ENCODE results near the gene GRK1.

The GRK1 gene

DNA sequence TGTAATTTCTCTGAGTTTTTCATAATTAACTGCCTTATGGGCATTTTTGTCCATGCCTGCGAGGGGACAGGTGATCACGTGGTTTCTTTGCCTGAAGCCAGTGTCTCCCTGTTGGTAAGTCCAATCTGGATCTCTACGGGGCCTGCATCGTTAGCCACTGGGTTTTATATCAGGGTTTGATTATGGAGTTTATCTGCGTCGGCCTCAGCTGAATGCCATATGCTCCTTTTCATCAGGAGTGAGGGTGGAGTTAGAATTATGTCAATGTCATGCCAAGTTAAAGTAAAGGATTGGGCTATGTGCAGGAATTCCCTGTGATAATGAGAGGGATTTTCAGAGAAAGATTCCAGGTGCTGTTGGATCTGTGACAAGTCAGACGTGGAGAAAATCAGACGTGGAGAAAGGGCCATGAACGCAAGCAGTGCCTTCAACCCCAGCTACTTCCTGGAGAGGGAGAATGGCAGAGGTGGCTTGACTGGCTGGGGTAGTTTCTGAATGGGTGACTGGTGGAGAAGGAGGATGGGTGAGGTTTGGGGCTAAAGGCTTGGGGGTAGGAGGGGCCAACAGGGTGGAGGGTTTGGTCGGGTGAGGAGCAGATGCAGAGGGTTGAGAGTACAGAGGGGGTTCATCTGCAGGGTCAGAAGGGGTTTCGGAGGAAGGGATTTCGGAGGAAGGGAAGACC lies 116.3 kb downstream of the GRK1 start:
- no peak for DNase-seq

DNA sequence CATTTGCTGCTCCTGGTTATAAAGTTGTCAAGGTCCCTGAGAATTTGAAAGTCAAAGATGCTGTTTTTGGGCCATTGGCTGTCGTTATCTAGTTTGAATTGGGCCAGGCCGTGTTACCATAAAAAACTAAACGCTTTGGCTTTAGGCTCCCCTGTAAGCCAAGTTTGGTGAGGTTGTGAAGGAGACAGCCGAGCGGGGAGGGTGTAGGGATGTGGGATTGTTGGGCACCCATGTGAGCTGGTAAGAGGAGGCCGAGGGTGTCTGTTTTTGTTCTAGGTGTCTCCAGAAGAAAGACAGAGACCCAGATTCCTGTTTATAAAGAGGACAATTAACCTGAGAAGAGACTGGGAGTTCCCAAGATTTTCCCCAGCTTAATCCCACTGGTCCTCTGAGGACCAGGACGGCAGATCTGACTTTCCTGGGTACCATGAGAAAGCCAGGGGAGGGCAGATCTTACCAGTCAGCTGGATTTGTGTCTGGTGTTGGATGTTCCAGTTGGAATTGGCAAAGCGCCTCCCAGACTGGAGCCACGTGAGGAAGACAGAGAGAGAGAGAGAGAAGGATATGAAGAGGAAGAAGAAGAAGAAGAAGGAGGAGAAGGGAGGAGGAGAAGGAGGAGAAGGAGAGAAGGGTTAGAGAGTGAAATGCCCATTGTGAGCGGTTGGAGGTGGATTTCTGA lies 117.1 kb downstream of the GRK1 start:
- DNase-seq = no peak

DNA sequence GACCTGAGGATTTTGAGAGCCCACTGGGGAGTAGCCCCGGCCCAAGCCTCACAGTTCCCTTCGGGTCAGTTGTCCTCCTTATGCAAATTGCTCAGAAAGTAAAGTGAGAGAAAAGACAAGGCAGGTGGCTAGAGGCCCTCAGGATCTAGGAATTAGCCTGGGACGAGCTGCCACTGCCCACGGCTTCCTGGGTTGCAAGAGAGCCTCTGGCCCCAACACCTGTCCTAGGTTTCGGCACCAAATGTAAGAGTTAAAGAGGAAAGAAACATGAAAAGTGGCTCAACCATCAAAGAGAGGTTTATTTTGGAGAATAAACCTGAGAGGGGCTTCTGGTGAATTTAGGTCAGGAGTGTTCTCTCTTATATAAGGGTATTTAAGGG lies 117.6 kb downstream of the GRK1 start:
- DNase-seq = no peak

DNA sequence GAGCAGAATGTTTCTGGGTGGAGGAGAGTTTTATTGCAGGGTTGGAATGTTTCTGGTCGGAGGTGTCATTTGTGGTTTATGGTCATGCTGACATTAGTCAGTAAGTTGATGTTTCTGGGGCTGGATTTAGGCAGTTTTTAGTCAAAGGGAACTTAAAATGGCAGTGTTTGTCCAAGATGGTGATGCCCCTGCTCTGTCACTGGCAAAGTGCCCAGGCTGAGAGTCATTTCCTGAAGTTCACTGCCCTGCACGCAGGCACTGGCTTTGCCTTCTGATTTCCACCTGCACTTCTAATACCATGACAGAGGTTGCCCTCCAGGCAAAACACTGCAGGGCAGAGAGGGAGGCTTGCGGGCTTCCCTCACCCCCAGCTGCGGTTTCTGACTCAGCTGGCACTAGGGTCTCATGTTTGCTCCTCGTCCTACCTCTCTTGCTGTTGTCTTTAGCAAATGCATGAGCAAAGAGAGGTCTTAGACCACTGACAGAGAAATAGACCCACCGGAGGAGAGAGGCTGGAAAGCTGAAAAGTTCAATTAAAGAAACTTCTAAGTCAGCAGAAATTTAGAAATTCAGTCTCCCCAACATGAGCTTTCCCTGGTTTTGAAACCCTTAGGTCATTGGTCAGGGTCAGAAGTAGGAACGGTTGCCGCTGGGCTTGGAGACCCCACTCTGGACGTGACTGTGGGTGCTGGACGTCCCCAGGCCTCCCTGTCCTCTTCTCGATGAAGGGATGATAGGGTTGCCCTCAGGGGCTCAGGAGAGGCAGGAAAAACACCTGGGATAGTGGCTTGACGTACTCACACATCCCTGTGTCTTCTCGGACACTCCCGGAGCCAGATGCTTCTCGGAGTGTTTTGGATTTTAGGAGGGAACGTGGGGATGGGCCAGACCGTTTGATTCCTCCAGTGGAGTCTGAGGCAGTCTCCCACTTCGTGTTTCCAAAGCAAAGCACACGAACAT lies 118.3 kb downstream of the GRK1 start:
- no peak for DNase-seq

DNA sequence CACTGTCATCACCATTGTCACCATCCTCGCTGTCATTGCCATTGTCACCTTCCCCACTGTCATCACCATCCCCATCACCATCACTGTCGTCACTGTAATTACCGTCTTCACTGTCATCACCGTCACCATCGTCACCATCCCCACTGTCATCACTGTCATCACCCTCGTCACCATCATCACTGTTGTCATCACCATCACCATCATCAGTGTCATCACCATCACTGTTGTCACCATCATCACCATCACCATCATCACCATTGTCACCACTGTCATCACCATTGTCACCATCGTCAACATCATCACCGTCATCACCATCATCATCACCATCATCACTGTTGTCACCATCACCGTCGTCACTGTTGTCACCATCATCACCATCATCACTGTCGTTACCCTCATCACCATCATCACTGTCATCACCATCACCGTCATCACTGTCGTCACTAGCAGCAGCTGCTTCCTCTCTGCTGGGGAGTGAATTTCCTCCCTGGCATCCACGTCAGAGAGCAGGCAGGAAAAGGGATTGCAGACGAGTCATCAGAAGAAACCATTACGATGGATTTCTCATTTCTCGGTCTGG lies 119.3 kb downstream of the GRK1 start:
- no peak for DNase-seq

All from NCI-H2171 treated with DMSO at 0.1 percent for 48 hours (cell line).